Spinal cord (tissue), 10 donors: ENCODE data around the gene PHF20. TPM values are rescaled to one million over a fixed set of nuclear protein-coding genes. Genes with fewer than 3 reads are reported as not detected.
A peak's percentile ranks its signal among the peaks of the same experiment; 100 is the strongest.
"Not testable (repeated sequence)": the region's sequence is repeated elsewhere in the genome, so short reads cannot be mapped to it uniquely, and the experiment has no call there.

Source experiments
- DNase-seq, 6 donors: peaks; one replicate each; pipeline versions ENCODE4 v3.0.0 to v3.0.0-alpha.2; 2013 to 2015; ENCODE audit warnings: low spot score in 6 of 6, low read depth in 4 of 6
- H3K27ac ChIP-seq: one replicate; pipeline ENCODE4 v1.5.1; 2013; ENCODE audit warnings: low read depth, low read length, control low read depth
- H3K27me3 ChIP-seq: one replicate; pipeline ENCODE4 v1.6.1; 2013; ENCODE audit warnings: low read length; ENCODE audit not compliant: control insufficient read depth, insufficient read depth
- H3K36me3 ChIP-seq: one replicate; pipeline ENCODE4 v1.6.1; 2013; ENCODE audit warnings: low read length; ENCODE audit not compliant: control insufficient read depth, insufficient read depth
- H3K4me1 ChIP-seq: one replicate; pipeline ENCODE4 v1.6.1; 2013; ENCODE audit warnings: low read length; ENCODE audit not compliant: control insufficient read depth, insufficient read depth
- H3K4me3 ChIP-seq: one replicate; pipeline ENCODE4 v1.5.1; 2013; ENCODE audit warnings: low read depth, low read length, control low read depth
- H3K9me3 ChIP-seq: one replicate; pipeline ENCODE4 v1.6.1; 2013; ENCODE audit warnings: low read length; ENCODE audit not compliant: control insufficient read depth, insufficient read depth
- WGBS: methylation state at CpG from one replicate; pipeline ENCODE4 v1.1.5; 2013; ENCODE audit warnings: missing lambda C conversion rate; ENCODE audit not compliant: insufficient coverage; 5-methylcytosine and 5-hydroxymethylcytosine counted together
- polyA plus RNA-seq, 2 donors: library from polyadenylated mRNA; unstranded; fragments of 120-200 nt; gene quantifications; one replicate each; pipeline ENCODE4 v1.2.1, GENCODE V29; 2013; ENCODE audit not compliant: insufficient read length in 2 of 2
- total RNA-seq, 2 donors: library from RNA; depleted of rRNA in 1 of 2; stranded (reverse); fragments of 120-200 nt in 1 of 2; fragments of >200 nt in 1 of 2; gene quantifications; one replicate each; pipeline versions ENCODE4 v1.2.3 to v1.2.4, GENCODE V29; 2013 to 2014
- donor health status: healthy.

Gene PHF20
- total and polyA plus RNA-seq, 4 donors: 31.0 to 38.7 (median 33.4) TPM

DNA sequence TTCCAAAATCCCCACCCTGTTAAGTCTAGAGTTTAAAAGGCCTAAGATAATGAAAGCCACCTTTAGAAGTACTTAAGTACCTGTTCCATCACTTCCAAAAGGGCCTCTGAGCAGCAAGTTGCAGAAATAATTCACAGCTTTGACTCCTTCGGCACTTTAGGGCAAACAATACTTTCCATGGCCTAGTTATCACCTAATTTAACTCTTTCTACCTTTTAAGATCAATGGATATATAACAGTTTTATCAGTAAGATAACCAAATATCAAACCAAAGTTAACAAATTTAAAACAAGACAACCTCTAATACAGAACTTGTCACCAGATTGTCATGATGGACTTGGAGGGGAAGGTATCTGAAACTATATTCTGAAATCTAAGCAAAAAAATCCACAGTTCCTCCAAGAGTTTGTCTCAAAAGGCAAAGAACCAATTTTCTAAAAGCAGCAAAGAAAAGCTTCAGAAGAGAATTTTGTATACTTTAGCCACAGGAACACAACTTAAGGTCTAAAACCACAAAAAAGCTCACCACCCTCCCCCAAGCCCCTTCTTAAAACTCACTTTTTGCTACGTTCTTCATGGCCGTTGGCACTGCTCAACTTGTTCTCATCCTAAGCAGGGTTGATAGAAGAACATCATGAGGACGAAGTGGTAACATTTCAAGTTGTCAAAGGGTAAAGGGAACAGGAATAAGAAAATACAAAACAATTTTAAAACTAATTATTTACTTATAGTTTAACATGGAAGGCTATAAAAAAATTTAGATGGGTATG, 33.2 kb upstream of the PHF20 start:
- no peak overlapping the region for H3K4me3 ChIP-seq
- no peak for DNase-seq

GRCh38 chr20:35739294-35740163, 32.3 kb upstream of the PHF20 start:
- Histone ChIP-seq H3K27me3 (no peaks in the 10 kb centered on the region), H3K36me3 (peaks cover 24% of the 10 kb centered on the region), H3K27ac (no peak overlapping the region), H3K4me1 (peaks cover 3% of the 10 kb centered on the region), H3K9me3 (no peaks in the 10 kb centered on the region), H3K4me3 (no peak overlapping the region)
- DNase-seq: peak in 2 of 6 donors; percentile 17 to 36
- WGBS: 83% methylated on average over 1 of the region's 7 CpGs

More for the DNA sequence above, 33.2 kb upstream of the PHF20 start:
- peaks cover 3% of the 10 kb centered on the region for H3K4me1 ChIP-seq
- no CpG with 5 or more reads among the region's 4 CpGs for WGBS
- H3K27me3 ChIP-seq: no peaks in the 10 kb centered on the region
- no peak overlapping the region for H3K27ac ChIP-seq
- peaks cover 24% of the 10 kb centered on the region for H3K36me3 ChIP-seq
- no peaks in the 10 kb centered on the region for H3K9me3 ChIP-seq

DNA sequence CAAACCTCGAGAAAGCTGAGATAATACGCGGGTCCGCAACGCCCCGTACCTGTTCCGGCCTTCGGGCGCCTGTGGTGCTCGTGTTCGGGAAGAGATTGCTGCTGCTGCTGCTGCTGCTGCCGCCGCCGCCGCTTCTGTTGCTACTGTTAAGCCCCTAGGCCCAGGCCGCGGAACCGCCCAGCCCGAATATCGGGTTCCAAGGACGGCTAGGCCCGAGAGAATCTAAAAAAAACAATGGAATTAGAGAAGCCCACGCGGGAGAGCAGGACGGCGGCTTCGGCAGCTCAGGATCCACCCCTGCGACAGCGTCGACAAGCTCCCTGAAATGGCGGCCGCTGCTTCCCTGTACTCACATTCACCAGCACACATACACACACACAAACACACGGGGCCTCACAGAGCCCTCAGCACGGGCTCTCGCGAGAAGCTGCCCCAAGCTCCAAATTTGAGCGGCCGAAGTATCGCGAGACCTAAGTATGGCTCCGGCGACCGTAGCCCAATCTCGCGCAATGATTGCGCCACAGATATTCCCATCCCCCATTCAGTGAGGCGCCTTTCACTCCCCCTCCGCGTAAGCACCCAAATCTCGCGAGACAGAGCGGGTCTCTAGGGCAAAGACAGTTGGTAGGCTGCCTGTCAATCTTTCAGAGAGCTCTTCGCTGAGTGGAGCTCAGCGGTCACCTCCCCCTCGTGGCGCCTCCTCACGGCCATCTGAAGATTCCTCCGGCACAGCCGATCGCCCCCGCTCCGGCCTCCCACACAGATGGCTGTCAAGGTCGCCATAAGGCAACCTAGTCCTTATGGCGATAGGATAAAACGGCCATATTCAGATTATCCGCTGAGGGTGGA, 29.7 kb upstream of the PHF20 start, which contains the start of gene RBM39:
TSS of gene RBM39 (minus strand) at position 369 of the 849 bp plus-strand sequence. CDS start 1,386 bp downstream, outside the sequence.
- H3K9me3 ChIP-seq: no peaks in the 10 kb centered on the region
- H3K36me3 ChIP-seq: peaks cover 18% of the 10 kb centered on the region
- peak within 1 kb of the TSS; percentile 100 for H3K4me3 ChIP-seq
- peaks cover 3% of the 10 kb centered on the region for H3K4me1 ChIP-seq
- no peaks in the 10 kb centered on the region for H3K27me3 ChIP-seq
- WGBS: under 1% methylated on average over 66 of the region's 66 CpGs
- peak within 1 kb of the TSS; percentile 100 for H3K27ac ChIP-seq
- peak; percentile 100 for DNase-seq

DNA sequence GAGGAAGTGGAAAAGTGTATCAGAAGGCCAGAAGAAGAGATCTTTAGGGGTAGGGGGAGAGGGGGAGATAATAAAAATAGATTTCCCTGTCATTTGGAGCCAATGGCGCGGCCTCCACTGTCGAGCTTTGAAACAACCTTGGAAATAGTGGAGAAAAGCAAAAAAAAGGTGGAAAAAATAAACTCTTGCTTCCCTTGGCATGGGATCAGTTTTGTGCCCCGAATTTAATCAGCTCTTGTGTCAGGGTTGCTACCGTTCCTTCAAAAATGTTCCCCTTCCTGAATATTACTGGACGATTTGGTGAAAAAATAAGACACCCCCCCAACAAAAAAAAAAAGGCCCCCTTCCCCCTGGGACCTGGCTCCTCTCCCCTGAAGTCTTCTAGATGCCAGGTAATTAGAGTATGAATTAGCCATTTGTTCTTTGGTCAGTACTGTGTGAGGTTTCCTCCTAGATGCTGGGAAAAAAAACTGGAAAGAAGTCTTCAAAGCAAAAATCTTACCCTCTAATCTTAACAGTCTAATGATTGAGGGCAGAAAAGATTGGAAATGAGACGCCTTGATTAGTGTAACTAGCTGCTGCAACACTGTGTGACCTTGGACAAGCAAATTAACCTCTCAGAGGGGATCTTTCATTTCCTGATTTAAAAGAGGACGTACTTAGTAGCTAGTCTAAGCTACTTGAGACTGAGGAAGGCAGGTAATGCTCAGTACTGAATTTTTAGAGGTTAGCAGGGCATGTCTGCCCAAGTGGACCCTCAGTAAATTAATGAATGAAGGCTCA, 28.9 kb upstream of the PHF20 start:
- Histone ChIP-seq H3K4me1 (peaks cover 3% of the 10 kb centered on the region), H3K27ac (peak overlapping the region; percentile 97), H3K27me3 (no peaks in the 10 kb centered on the region), H3K9me3 (no peaks in the 10 kb centered on the region), H3K4me3 (peak overlapping the region; percentile 100), H3K36me3 (peaks cover 10% of the 10 kb centered on the region)
- DNase-seq: peak in 5 of 6 donors; percentile 2 to 59 (median 28)
- 0% methylated on average over 2 of the region's 8 CpGs for WGBS

GRCh38 chr20:35743693-35744491, 27.9 kb upstream of the PHF20 start:
- Histone ChIP-seq H3K9me3 (no peaks in the 10 kb centered on the region), H3K4me3 (no peak overlapping the region), H3K36me3 (peaks cover 4% of the 10 kb centered on the region), H3K27ac (peak overlapping the region; percentile 97), H3K27me3 (no peaks in the 10 kb centered on the region), H3K4me1 (peaks cover 3% of the 10 kb centered on the region)
- DNase-seq: no peak
- 90% methylated on average over 9 of the region's 15 CpGs for WGBS

- DNase-seq, H3K9me3 ChIP-seq, H3K4me1 ChIP-seq, H3K4me3 ChIP-seq, H3K27ac ChIP-seq, H3K36me3 ChIP-seq, H3K27me3 ChIP-seq: not testable (repeated sequence)
- 100% methylated on average over 1 of the region's 3 CpGs for WGBS
Measured at GRCh38 chr20:35744492-35744841, 27.3 kb upstream of the PHF20 start.

- WGBS: 76% methylated on average over 2 of the region's 2 CpGs
- Histone ChIP-seq H3K4me3 (no peak overlapping the region), H3K27me3 (no peaks in the 10 kb centered on the region), H3K9me3 (no peaks in the 10 kb centered on the region), H3K27ac (no peak overlapping the region), H3K36me3 (no peaks in the 10 kb centered on the region), H3K4me1 (no peaks in the 10 kb centered on the region)
- no peak for DNase-seq
Measured at GRCh38 chr20:35750611-35751010, 21.2 kb upstream of the PHF20 start.

- WGBS: 100% methylated on average over 1 of the region's 4 CpGs
- no peak overlapping the region for H3K27ac ChIP-seq
- no peaks in the 10 kb centered on the region for H3K27me3 ChIP-seq
- no peaks in the 10 kb centered on the region for H3K36me3 ChIP-seq
- H3K4me1 ChIP-seq: no peaks in the 10 kb centered on the region
- no peaks in the 10 kb centered on the region for H3K9me3 ChIP-seq
- no peak overlapping the region for H3K4me3 ChIP-seq
- no peak for DNase-seq
Measured at GRCh38 chr20:35756404-35756803, 15.4 kb upstream of the PHF20 start.
